Measurements from ENCODE around the gene FSD2. TPM values are rescaled to one million over a fixed set of nuclear protein-coding genes. Genes with fewer than 3 reads are reported as not detected.

FSD2 gene
- total and polyA plus RNA-seq, 2 of the 8 experiments (the other 6 are each of a cell fraction or from before 2014, with no cell fraction given): 0.02 TPM; not detected in 1

DNA sequence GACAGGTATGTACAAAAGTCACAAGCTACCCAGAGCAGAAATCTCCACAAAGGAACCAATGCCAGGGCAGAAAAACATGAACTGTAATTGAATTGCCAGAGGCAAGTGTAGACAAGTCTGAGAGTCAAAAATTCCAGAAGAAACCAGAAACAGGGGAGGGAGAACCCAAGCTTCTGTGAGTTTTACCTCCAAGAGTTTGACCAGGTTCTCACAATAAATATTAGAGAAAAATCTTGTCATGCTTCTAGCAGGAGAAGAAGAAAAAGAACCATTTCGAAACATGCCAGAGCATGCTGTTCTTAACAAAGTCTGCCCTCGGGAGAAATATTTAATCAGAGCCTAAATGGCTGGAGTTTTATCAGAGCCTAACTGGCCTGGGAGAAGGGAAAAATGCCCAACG, 63.7 kb downstream of the FSD2 start:
- H3K9me3 ChIP-seq (ENCODE audit: insufficient read depth in 2 of 2, low read depth in 1 of 2, low read length in 1 of 2): no peaks in the 10 kb centered on the region
- DNase-seq (ENCODE audit: low read depth in 1 of 2, low spot score in 2 of 2) (no peak), FAIRE-seq (no peak)
- no peaks in the 10 kb centered on the region for H3K36me3 ChIP-seq (ENCODE audit: control insufficient read depth in 2 of 4, insufficient read depth in 4 of 4, low read length in 3 of 4)
- no peak overlapping the region for H2BK120ac ChIP-seq (replicated peaks; ENCODE audit: low read depth, low read length)
- H2BK5ac ChIP-seq (ENCODE audit: low read depth, low read length): no peak overlapping the region
- no peak overlapping the region for H3K18ac ChIP-seq (ENCODE audit: extremely low read depth, low read length)
- no peak overlapping the region for H2AK5ac ChIP-seq (ENCODE audit: low read depth, low read length)
- no peak overlapping the region for H2BK12ac ChIP-seq (ENCODE audit: low read depth, low read length)
- H3K4me3 ChIP-seq (ENCODE audit: extremely low read depth in 1 of 4, insufficient read depth in 2 of 4, low read depth in 3 of 4, low read length in 4 of 4): no peak overlapping the region
- no peak overlapping the region for H3K27ac ChIP-seq (ENCODE audit: low read depth, low read length)
- H3K27me3 ChIP-seq (replicated peaks in 1 of 4; ENCODE audit: control insufficient read depth in 3 of 4, extremely low read depth in 1 of 4, insufficient read depth in 3 of 4, low read length in 3 of 4): no peaks in the 10 kb centered on the region
- H4K5ac ChIP-seq (ENCODE audit: insufficient read length, low read depth, low read length): no peak overlapping the region
- no peaks in the 10 kb centered on the region for H3K23me2 ChIP-seq (ENCODE audit: low read depth, low read length)
- WGBS, 2 experiments (ENCODE audit: extremely low coverage in 1 of 2, insufficient coverage in 1 of 2, insufficient read length in 1 of 2, insufficient replicate concordance in 2 of 2, low coverage in 1 of 2, low lambda C conversion rate in 2 of 2, missing lambda C conversion rate in 1 of 2): 83% methylated on average over 3 of the region's 3 CpGs; no CpG with 5 or more reads in 1 of the 2 experiments
- CTCF ChIA-PET (ENCODE audit: partially characterized antibody): interaction anchor here (0.7 to 0.9 kb wide), 2 partner anchors 9 to 12 kb away, joined by 3 read pairs; no protein-coding TSS in a partner anchor
- no peaks in the 10 kb centered on the region for H3K79me1 ChIP-seq (ENCODE audit: low read depth, low read length)
- no peak overlapping the region for H3K23ac ChIP-seq (ENCODE audit: insufficient read length)
- no peaks in the 10 kb centered on the region for H3K79me2 ChIP-seq (ENCODE audit: control insufficient read depth in 1 of 2, insufficient read depth in 2 of 2, low read length in 2 of 2)
- H2BK20ac ChIP-seq (ENCODE audit: low read length): no peak overlapping the region
- H3K14ac ChIP-seq (ENCODE audit: insufficient read length): no peak overlapping the region
- H3K9ac ChIP-seq (replicated peaks in 1 of 4; ENCODE audit: extremely low read depth in 1 of 4, low read depth in 3 of 4, low read length in 3 of 4): no peak overlapping the region
- no peak overlapping the region for H2AFZ ChIP-seq (ENCODE audit: low read length)
- POLR2A ChIA-PET (ENCODE audit: partially characterized antibody): no interaction called here
- H2BK15ac ChIP-seq (ENCODE audit: low read length): no peak overlapping the region
- H3K4me1 ChIP-seq (replicated peaks in 1 of 4; ENCODE audit: control insufficient read depth in 3 of 4, insufficient read depth in 4 of 4, low read length in 3 of 4): no peaks in the 10 kb centered on the region
- H3K4ac ChIP-seq (replicated peaks; ENCODE audit: insufficient read length, low read depth, low read length): no peak overlapping the region
- no peak overlapping the region for H4K91ac ChIP-seq (replicated peaks; ENCODE audit: insufficient read length, low read length)
- H4K20me1 ChIP-seq (replicated peaks in 1 of 2; ENCODE audit: control insufficient read depth in 1 of 2, insufficient read depth in 2 of 2, low read length in 2 of 2): no peaks in the 10 kb centered on the region
- H3K56ac ChIP-seq (replicated peaks; ENCODE audit: insufficient read length, low read depth, low read length): no peak overlapping the region
- H4K8ac ChIP-seq (ENCODE audit: extremely low read depth, insufficient read depth, low read length): no peak overlapping the region
- no peak overlapping the region for H3K4me2 ChIP-seq (ENCODE audit: insufficient read depth in 1 of 2, low read depth in 2 of 2, low read length in 2 of 2)
- TF ChIP-seq SIRT6 (IDR thresholded peaks at IDR 0.05; ENCODE audit: low read length) (no peak), SUZ12 (IDR thresholded peaks at IDR 0.05; ENCODE audit: low read length) (no peak), SP2 (IDR thresholded peaks at IDR 0.05; ENCODE audit: low read length) (no peak), CEBPB (IDR thresholded peaks at IDR 0.05; ENCODE audit: low read depth, low read length) (no peak)
